Astrocyte (in vitro differentiated cells and primary cell): ENCODE data around the gene KIF26B.

Source experiments
- EZH2 ChIP-seq: IDR thresholded peaks from 2 replicates; pipeline ENCODE4 v1.6.1; 2012; ENCODE audit warnings: mild to moderate bottlenecking, low read length, inconsistent platforms; ENCODE audit not compliant: insufficient read depth
- TF ChIP-seq, protein P1 (sequence below): IDR thresholded peaks from 2 replicates; pipeline ENCODE4 v1.5.1; 2011; ENCODE audit warnings: low read depth, mild to moderate bottlenecking, inconsistent platforms, low read length, moderate library complexity; ENCODE audit not compliant: insufficient read depth

DNA sequence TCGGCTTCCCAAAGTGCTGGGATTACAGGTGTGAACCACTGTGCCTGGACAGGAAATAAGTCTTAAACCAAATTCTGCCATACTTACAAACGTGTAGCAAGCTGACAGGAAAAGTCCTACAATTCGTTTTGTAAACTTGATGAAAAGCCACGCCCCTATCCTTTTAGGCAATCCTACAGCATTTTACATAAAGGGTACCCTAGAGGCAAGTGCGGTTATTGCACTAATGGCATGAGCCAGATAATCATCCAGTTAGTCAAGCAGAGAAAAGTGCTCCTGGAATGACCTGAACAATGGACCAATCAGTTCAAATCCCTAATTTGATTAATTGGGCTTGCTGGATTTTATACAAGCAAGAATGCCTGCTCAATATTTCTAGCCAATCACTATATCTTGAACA, 338.2 kb downstream of the KIF26B start:
- TF ChIP-seq EZH2 = no peak
- TF ChIP-seq, protein P1, sequence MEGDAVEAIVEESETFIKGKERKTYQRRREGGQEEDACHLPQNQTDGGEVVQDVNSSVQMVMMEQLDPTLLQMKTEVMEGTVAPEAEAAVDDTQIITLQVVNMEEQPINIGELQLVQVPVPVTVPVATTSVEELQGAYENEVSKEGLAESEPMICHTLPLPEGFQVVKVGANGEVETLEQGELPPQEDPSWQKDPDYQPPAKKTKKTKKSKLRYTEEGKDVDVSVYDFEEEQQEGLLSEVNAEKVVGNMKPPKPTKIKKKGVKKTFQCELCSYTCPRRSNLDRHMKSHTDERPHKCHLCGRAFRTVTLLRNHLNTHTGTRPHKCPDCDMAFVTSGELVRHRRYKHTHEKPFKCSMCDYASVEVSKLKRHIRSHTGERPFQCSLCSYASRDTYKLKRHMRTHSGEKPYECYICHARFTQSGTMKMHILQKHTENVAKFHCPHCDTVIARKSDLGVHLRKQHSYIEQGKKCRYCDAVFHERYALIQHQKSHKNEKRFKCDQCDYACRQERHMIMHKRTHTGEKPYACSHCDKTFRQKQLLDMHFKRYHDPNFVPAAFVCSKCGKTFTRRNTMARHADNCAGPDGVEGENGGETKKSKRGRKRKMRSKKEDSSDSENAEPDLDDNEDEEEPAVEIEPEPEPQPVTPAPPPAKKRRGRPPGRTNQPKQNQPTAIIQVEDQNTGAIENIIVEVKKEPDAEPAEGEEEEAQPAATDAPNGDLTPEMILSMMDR = peak; percentile 20
